Karpas-422 (cell line): ENCODE results near the gene GRB14. TPM values are rescaled to one million over a fixed set of nuclear protein-coding genes. Genes with fewer than 3 reads are reported as not detected.
"Not testable (repeated sequence)": the region's sequence is repeated elsewhere in the genome, so short reads cannot be mapped to it uniquely, and the experiment has no call there.

Experiments used
- DNase-seq: peaks from one replicate; pipeline ENCODE4 v3.0.0-alpha.2; 2015
- H2AFZ ChIP-seq: fragments of 200-600 bp; sonication (generic); 2 replicates; pipeline ENCODE4 v1.6.1; 2014; ENCODE audit warnings: antibody characterized with exemption, low read length, mixed read lengths
- H3K27ac ChIP-seq: fragments of 200-600 bp; sonication (generic); 2 replicates; pipeline ENCODE4 v1.5.1; 2014; ENCODE audit warnings: mild to moderate bottlenecking, low read length, moderate library complexity
- H3K27me3 ChIP-seq: fragments of 200-600 bp; sonication (generic); 2 replicates; pipeline ENCODE4 v1.6.1; 2014; ENCODE audit warnings: low read length, mixed read lengths
- H3K36me3 ChIP-seq: fragments of 200-600 bp; sonication (generic); 2 replicates; pipeline ENCODE4 v1.6.1; 2014; ENCODE audit warnings: low read length, mixed read lengths; ENCODE audit not compliant: insufficient read depth
- H3K4me1 ChIP-seq: fragments of 200-600 bp; sonication (generic); 2 replicates; pipeline ENCODE4 v1.6.1; 2014; ENCODE audit warnings: mild to moderate bottlenecking, low read length, mixed read lengths
- H3K4me2 ChIP-seq: fragments of 200-600 bp; sonication (generic); 2 replicates; pipeline ENCODE4 v1.6.1; 2014; ENCODE audit warnings: low read length, low read depth, mild to moderate bottlenecking; ENCODE audit not compliant: poor library complexity, severe bottlenecking
- H3K4me3 ChIP-seq: fragments of 200-600 bp; sonication (generic); 2 replicates; pipeline ENCODE4 v1.5.1; 2014; ENCODE audit warnings: mild to moderate bottlenecking, antibody characterized with exemption, low read length, mixed read lengths
- H3K79me2 ChIP-seq: fragments of 200-600 bp; sonication (generic); 2 replicates; pipeline ENCODE4 v1.6.1; 2014; ENCODE audit warnings: mild to moderate bottlenecking, low read length, mixed read lengths
- H3K9ac ChIP-seq: fragments of 200-600 bp; sonication (generic); 2 replicates; pipeline ENCODE4 v1.6.0; 2014; ENCODE audit warnings: low read length
- H3K9me2 ChIP-seq: fragments of 200-600 bp; sonication (generic), shearing (Covaris generic); replicated peaks from 2 replicates; pipeline ENCODE4 v1.6.0; 2014; ENCODE audit warnings: mild to moderate bottlenecking, low read length, moderate library complexity; ENCODE audit not compliant: insufficient read depth
- H3K9me3 ChIP-seq: fragments of 300-700, 200-600 bp; sonication (generic); 2 replicates; pipeline ENCODE4 v1.6.1; 2014; ENCODE audit warnings: low read length, mixed read lengths
- H4K20me1 ChIP-seq: fragments of 200-600 bp; sonication (generic); 2 replicates; pipeline ENCODE4 v1.6.1; 2014; ENCODE audit warnings: mild to moderate bottlenecking, antibody characterized with exemption, low read length, low read depth; ENCODE audit not compliant: insufficient read depth
- total RNA-seq: library from RNA; depleted of rRNA; stranded (reverse); fragments of >200 nt; shearing (Covaris generic); gene quantifications from 2 replicates; pipeline ENCODE4 v1.2.3, GENCODE V29; 2014; ENCODE audit warnings: low replicate concordance

Gene GRB14
- total RNA-seq, 1 experiment from 2014 or later = not detected

- Histone ChIP-seq H3K27me3 (no peaks in the 10 kb centered on the region), H3K9me3 (peaks cover 3% of the 10 kb centered on the region; the same call in 1 of the 2 replicates), H3K27ac (no peak overlapping the region), H3K36me3 (no peaks in the 10 kb centered on the region), H3K4me1 (no peaks in the 10 kb centered on the region), H2AFZ (no peak overlapping the region), H4K20me1 (no peaks in the 10 kb centered on the region), H3K4me3 (no peak overlapping the region), H3K4me2 (no peak overlapping the region), H3K79me2 (no peaks in the 10 kb centered on the region), H3K9ac (no peak overlapping the region), H3K9me2 (no peaks in the 10 kb centered on the region)
- no peak for DNase-seq
These were observed 34.5 kb upstream of the GRB14 start for GRCh38 chr2:164655750-164656149.

- no peak overlapping the region for H3K9ac ChIP-seq
- no peaks in the 10 kb centered on the region for H3K36me3 ChIP-seq
- no peak for DNase-seq
- H3K9me2 ChIP-seq = no peaks in the 10 kb centered on the region
- no peak overlapping the region for H3K4me3 ChIP-seq
- H3K27ac ChIP-seq = no peak overlapping the region
- no peak overlapping the region for H3K4me2 ChIP-seq
- no peaks in the 10 kb centered on the region for H3K27me3 ChIP-seq
- H2AFZ ChIP-seq = no peak overlapping the region
- no peaks in the 10 kb centered on the region for H3K4me1 ChIP-seq
- no peaks in the 10 kb centered on the region for H3K9me3 ChIP-seq
- no peaks in the 10 kb centered on the region for H3K79me2 ChIP-seq
- H4K20me1 ChIP-seq = no peaks in the 10 kb centered on the region
These were observed 34.1 kb upstream of the GRB14 start for GRCh38 chr2:164655336-164655735.

GRCh38 chr2:164651361-164651760, 30.1 kb upstream of the GRB14 start:
- H3K27ac ChIP-seq = no peak overlapping the region
- no peaks in the 10 kb centered on the region for H3K36me3 ChIP-seq
- no peak overlapping the region for H3K4me2 ChIP-seq
- no peaks in the 10 kb centered on the region for H3K9me2 ChIP-seq
- H3K9me3 ChIP-seq = no peaks in the 10 kb centered on the region
- no peak overlapping the region for H3K4me3 ChIP-seq
- H3K9ac ChIP-seq = no peak overlapping the region
- DNase-seq = no peak
- no peaks in the 10 kb centered on the region for H3K4me1 ChIP-seq
- H2AFZ ChIP-seq = no peak overlapping the region
- H4K20me1 ChIP-seq = no peaks in the 10 kb centered on the region
- H3K79me2 ChIP-seq = no peaks in the 10 kb centered on the region
- H3K27me3 ChIP-seq = no peaks in the 10 kb centered on the region

GRCh38 chr2:164644036-164644700, 22.9 kb upstream of the GRB14 start:
- Histone ChIP-seq H4K20me1 (no peaks in the 10 kb centered on the region), H2AFZ (no peak overlapping the region), H3K9me3 (no peaks in the 10 kb centered on the region), H3K9me2 (no peaks in the 10 kb centered on the region), H3K4me1 (no peaks in the 10 kb centered on the region), H3K4me3 (no peak overlapping the region), H3K79me2 (no peaks in the 10 kb centered on the region), H3K27ac (no peak overlapping the region), H3K36me3 (no peaks in the 10 kb centered on the region), H3K27me3 (no peaks in the 10 kb centered on the region), H3K9ac (no peak overlapping the region), H3K4me2 (no peak overlapping the region)
- no peak for DNase-seq

GRCh38 chr2:164642946-164643555, 21.8 kb upstream of the GRB14 start:
- Histone ChIP-seq H3K27ac (no peak overlapping the region), H3K79me2 (no peaks in the 10 kb centered on the region), H3K36me3 (no peaks in the 10 kb centered on the region), H3K27me3 (no peaks in the 10 kb centered on the region), H3K9me3 (no peaks in the 10 kb centered on the region), H2AFZ (no peak overlapping the region), H3K9me2 (no peaks in the 10 kb centered on the region), H3K4me1 (no peaks in the 10 kb centered on the region), H3K4me3 (no peak overlapping the region), H4K20me1 (no peaks in the 10 kb centered on the region), H3K4me2 (no peak overlapping the region), H3K9ac (no peak overlapping the region)
- no peak for DNase-seq

- H3K36me3 ChIP-seq = no peaks in the 10 kb centered on the region
- no peak overlapping the region for H3K27ac ChIP-seq
- H3K4me1 ChIP-seq = no peaks in the 10 kb centered on the region
- H3K27me3 ChIP-seq = no peaks in the 10 kb centered on the region
- no peak for DNase-seq
- no peaks in the 10 kb centered on the region for H3K9me2 ChIP-seq
- no peak overlapping the region for H3K9ac ChIP-seq
- no peaks in the 10 kb centered on the region for H4K20me1 ChIP-seq
- H3K4me3 ChIP-seq = no peak overlapping the region
- no peaks in the 10 kb centered on the region for H3K9me3 ChIP-seq
- no peaks in the 10 kb centered on the region for H3K79me2 ChIP-seq
- H2AFZ ChIP-seq = no peak overlapping the region
- no peak overlapping the region for H3K4me2 ChIP-seq
These were observed 21.0 kb upstream of the GRB14 start for GRCh38 chr2:164642268-164642667.

- H3K36me3 ChIP-seq, H3K27me3 ChIP-seq, DNase-seq, H3K79me2 ChIP-seq, H3K4me3 ChIP-seq, H3K9me2 ChIP-seq, H3K9ac ChIP-seq, H3K27ac ChIP-seq, H3K4me1 ChIP-seq, H3K4me2 ChIP-seq, H2AFZ ChIP-seq, H4K20me1 ChIP-seq, H3K9me3 ChIP-seq: not testable (repeated sequence)
These were observed 7.0 kb upstream of the GRB14 start for GRCh38 chr2:164628319-164628718.

GRCh38 chr2:164625378-164625971, 4.2 kb upstream of the GRB14 start:
- Histone ChIP-seq H3K79me2 (no peaks in the 10 kb centered on the region), H3K9ac (no peak overlapping the region), H3K9me2 (no peaks in the 10 kb centered on the region), H3K4me3 (no peak overlapping the region), H2AFZ (no peak overlapping the region), H3K27ac (no peak overlapping the region), H3K27me3 (no peaks in the 10 kb centered on the region), H3K36me3 (no peaks in the 10 kb centered on the region), H3K9me3 (no peaks in the 10 kb centered on the region), H3K4me2 (no peak overlapping the region), H4K20me1 (no peaks in the 10 kb centered on the region), H3K4me1 (no peaks in the 10 kb centered on the region)
- DNase-seq = no peak
